GM12801 (cell line): Measurements from ENCODE around the gene LHX5.

Experiments used
- CTCF ChIP-seq: IDR thresholded peaks from one replicate; pipeline ENCODE4 v1.5.1; 2011; ENCODE audit warnings: control low read depth; ENCODE audit not compliant: insufficient read length; ENCODE audit errors: extremely low read depth

LHX5 gene

GRCh38 chr12:113436586-113436985 is 35.1 kb downstream of the LHX5 start:
- TF ChIP-seq CTCF: no peak

GRCh38 chr12:113435367-113435766 is 36.3 kb downstream of the LHX5 start:
- TF ChIP-seq CTCF: no peak

- no peak for TF ChIP-seq CTCF
These were observed 38.7 kb downstream of the LHX5 start for GRCh38 chr12:113432986-113433385.

GRCh38 chr12:113428482-113428881 is 43.2 kb downstream of the LHX5 start:
- no peak for TF ChIP-seq CTCF

- no peak for TF ChIP-seq CTCF
These were observed 43.8 kb downstream of the LHX5 start for GRCh38 chr12:113427882-113428281.

GRCh38 chr12:113425960-113426453 is 45.7 kb downstream of the LHX5 start:
- TF ChIP-seq CTCF: no peak

GRCh38 chr12:113424915-113425823 is 46.5 kb downstream of the LHX5 start:
- no peak for TF ChIP-seq CTCF
